Fibroblast of peridontal ligament (primary cell): ENCODE results near the gene GSDME.
A peak's percentile ranks its signal among the peaks of the same experiment; 100 is the strongest.

Source experiments
- DNase-seq: peaks from one replicate; pipeline ENCODE4 v3.0.0-alpha.2; 2010; ENCODE audit errors: extremely low read depth

The GSDME gene

DNA sequence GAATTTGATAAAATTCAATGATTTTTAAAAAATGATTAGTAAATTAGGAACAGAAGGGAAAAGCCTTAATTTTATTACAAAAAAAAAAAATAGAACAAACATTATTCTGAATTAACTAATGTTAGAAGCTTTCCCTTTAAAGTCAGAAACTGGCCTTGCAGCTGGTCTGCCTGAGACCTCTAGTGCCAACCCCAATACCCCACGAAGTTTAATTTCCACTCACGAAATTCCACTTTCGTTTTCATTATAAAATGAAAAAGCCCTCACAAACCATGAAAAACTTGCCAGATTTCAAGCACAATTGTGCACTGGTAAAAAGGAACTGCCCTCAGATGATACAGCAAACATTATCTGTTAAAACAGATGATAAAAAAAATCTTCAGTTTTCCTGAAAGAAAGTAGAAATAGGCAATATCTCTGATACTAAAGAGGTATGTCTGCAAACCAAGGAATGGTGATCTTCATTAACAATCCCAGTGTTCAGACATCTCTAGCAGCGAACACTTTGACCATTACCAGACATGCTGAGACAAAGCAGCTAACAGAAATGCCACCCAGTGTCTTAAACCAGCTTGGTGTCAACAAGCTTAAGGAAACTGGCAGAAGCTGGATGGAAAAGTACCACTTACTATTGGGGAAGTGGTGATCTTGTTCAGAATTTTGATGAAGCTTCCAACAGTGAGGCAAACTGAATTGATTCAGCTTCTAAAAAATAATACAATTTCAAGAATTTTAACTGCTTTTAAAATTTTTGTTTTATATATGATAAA lies 103.8 kb downstream of the GSDME start:
- peak; percentile 36 for DNase-seq

DNA sequence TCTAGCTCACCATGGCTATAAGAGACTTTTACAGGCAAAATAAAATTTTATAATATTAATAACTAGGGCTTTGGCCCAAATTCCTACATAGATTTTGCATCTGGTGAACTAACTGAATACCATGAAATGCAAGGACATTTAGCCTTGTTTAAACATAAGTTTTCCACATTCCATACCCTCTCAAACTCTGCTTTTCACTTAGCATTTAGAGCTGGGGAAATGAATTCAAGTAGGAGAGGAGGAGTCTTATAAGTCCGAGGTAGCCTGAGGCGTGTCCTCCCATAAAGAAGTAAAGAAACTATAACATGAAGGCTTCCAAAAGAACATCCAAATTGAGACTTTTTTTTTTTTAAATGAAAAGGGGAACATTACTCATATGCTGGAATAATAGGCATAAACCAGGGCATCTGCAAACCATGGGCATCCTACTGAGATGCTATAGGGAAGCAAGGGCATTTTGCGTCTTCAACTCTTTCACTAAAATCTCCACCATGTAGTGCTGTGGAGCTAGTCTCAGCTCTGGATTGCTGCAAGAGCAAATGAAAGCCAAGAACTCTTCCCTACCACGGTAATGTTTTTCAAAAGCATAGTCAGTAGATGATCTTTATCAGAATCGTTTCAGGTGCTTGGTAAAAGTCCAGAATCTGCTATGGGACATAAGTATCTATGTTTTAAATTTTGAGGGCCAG lies 104.9 kb downstream of the GSDME start:
- DNase-seq = peak; percentile 41
